ENCODE measurements around the gene KIR3DL1.

GRCh38 chr19:54806516-54806838, 9.8 kb upstream of the KIR3DL1 start:
- no peak for TF ChIP-seq POLR2AphosphoS5 (IDR thresholded peaks at IDR 0.05; ENCODE audit: low read depth)
- TF ChIP-seq CTCF (conservative IDR thresholded peaks at IDR 0.05; ENCODE audit: low read depth in 2 of 2), result no peak
